Activated CD8-positive, alpha-beta memory T cell treated with anti-CD3 and anti-CD28 coated beads, Interleukin-2, amount 10 ng/mL, durations not matched to agents 7 days and 5 days (primary cell): Measurements from ENCODE around the gene AAR2. TPM values are rescaled to one million over a fixed set of nuclear protein-coding genes. Genes with fewer than 3 reads are reported as not detected.

ENCODE experiments used
- ATAC-seq: fragments of 150-1000 bp; cut with Tn5 transposase; one replicate; pipeline ENCODE4 v1.10.0; 2021; ENCODE audit warnings: moderate library complexity
- CTCF ChIA-PET: fragments of 350-600 bp; sonication (Branson Sonifier 250); formaldehyde crosslinking; loops from one replicate; lab custom pipeline; 2021; ENCODE audit warnings: antibody characterized with exemption; lab: Charles Lee
- DNase-seq: peaks from one replicate; pipeline ENCODE4 v3.0.0-alpha.2; 2020
- H3K27ac Mint-ChIP-seq: one replicate; pipeline ENCODE4 v1.8.0; 2021; ENCODE audit warnings: mild to moderate bottlenecking, mixed read lengths
- H3K27me3 Mint-ChIP-seq: one replicate; pipeline ENCODE4 v1.8.0; 2021; ENCODE audit warnings: mixed read lengths
- H3K36me3 Mint-ChIP-seq: one replicate; pipeline ENCODE4 v1.8.0; 2021; ENCODE audit warnings: mild to moderate bottlenecking, mixed read lengths
- H3K4me1 Mint-ChIP-seq: one replicate; pipeline ENCODE4 v1.8.0; 2021; ENCODE audit warnings: mixed read lengths
- H3K4me3 Mint-ChIP-seq: one replicate; pipeline ENCODE4 v1.8.0; 2021; ENCODE audit warnings: mild to moderate bottlenecking, moderate library complexity, mixed read lengths
- H3K9me3 Mint-ChIP-seq: one replicate; pipeline ENCODE4 v1.8.0; 2022; ENCODE audit warnings: low read depth, mixed read lengths
- total RNA-seq, 2 experiments: library from RNA; stranded (reverse); gene quantifications; one replicate each; pipeline ENCODE4 v1.2.3, GENCODE V29; 2021

The AAR2 gene
- total RNA-seq, 2 experiments from 2014 or later: 18.9 to 23.9 TPM

- Mint-ChIP-seq H3K4me1 (peaks cover 9% of the 10 kb centered on the region), H3K27ac (no peak overlapping the region), H3K4me3 (no peak overlapping the region), H3K9me3 (no peaks in the 10 kb centered on the region), H3K27me3 (peaks cover 11% of the 10 kb centered on the region), H3K36me3 (no peaks in the 10 kb centered on the region)
- DNase-seq: no peak
- CTCF ChIA-PET: no interaction called here
- peak; percentile 20 for ATAC-seq
Measured at GRCh38 chr20:36230019-36230418, 6.3 kb upstream of the AAR2 start.

- Mint-ChIP-seq H3K27ac (no peak overlapping the region), H3K36me3 (no peaks in the 10 kb centered on the region), H3K4me3 (no peak overlapping the region), H3K27me3 (peaks cover 7% of the 10 kb centered on the region), H3K4me1 (peaks cover 15% of the 10 kb centered on the region), H3K9me3 (no peaks in the 10 kb centered on the region)
- DNase-seq: no peak
- CTCF ChIA-PET: interaction anchor here (0.9 kb wide), 1 partner anchor 238 kb away, joined by 3 read pairs; no protein-coding TSS in a partner anchor
- ATAC-seq: no peak
Measured at GRCh38 chr20:36231331-36231730, 4.9 kb upstream of the AAR2 start.

GRCh38 chr20:36234771-36235320 is 1.4 kb upstream of the AAR2 start:
- Mint-ChIP-seq H3K27me3 (no peaks in the 10 kb centered on the region), H3K27ac (no peak overlapping the region), H3K4me1 (peaks cover 32% of the 10 kb centered on the region), H3K9me3 (no peaks in the 10 kb centered on the region), H3K36me3 (peaks cover 3% of the 10 kb centered on the region), H3K4me3 (no peak overlapping the region)
- no peak for DNase-seq
- CTCF ChIA-PET: interaction anchor here (0.7 to 1.0 kb wide), 2 partner anchors 32 to 35 kb away, joined by 3 read pairs; no protein-coding TSS in a partner anchor
- no peak for ATAC-seq

GRCh38 chr20:36236786-36237121 is 476 bp downstream of the AAR2 start:
- DNase-seq (no peak), ATAC-seq (no peak)
- Mint-ChIP-seq H3K9me3 (no peaks in the 10 kb centered on the region), H3K27me3 (no peaks in the 10 kb centered on the region), H3K4me1 (peaks cover 26% of the 10 kb centered on the region), H3K36me3 (peaks cover 6% of the 10 kb centered on the region), H3K4me3 (peak overlapping the region; percentile 72), H3K27ac (peak overlapping the region; percentile 90)
- CTCF ChIA-PET: interaction anchor here (1.1 to 2.1 kb wide), 5 partner anchors 8 to 282 kb away, joined by 3 to 15 read pairs (median 3); partner anchors contain the start of gene SCAND1

- DNase-seq: no peak
- Mint-ChIP-seq H3K4me1 (peaks cover 26% of the 10 kb centered on the region), H3K27ac (peak overlapping the region; percentile 90), H3K27me3 (no peaks in the 10 kb centered on the region), H3K4me3 (peak overlapping the region; percentile 72), H3K36me3 (peaks cover 6% of the 10 kb centered on the region), H3K9me3 (no peaks in the 10 kb centered on the region)
- CTCF ChIA-PET: interaction anchor here (0.9 to 2.1 kb wide), 7 partner anchors 9 to 245 kb away, joined by 3 to 15 read pairs (median 3); no protein-coding TSS in a partner anchor
- ATAC-seq: no peak
Measured at GRCh38 chr20:36237477-36237876, 1.2 kb downstream of the AAR2 start.

- H3K9me3 Mint-ChIP-seq: no peaks in the 10 kb centered on the region
- peaks cover 6% of the 10 kb centered on the region for H3K36me3 Mint-ChIP-seq
- peaks cover 26% of the 10 kb centered on the region for H3K4me1 Mint-ChIP-seq
- no peak overlapping the region for H3K4me3 Mint-ChIP-seq
- no peak overlapping the region for H3K27ac Mint-ChIP-seq
- DNase-seq (no peak), ATAC-seq (no peak)
- CTCF ChIA-PET: interaction anchor here (0.9 to 1.6 kb wide), 3 partner anchors 8 to 201 kb away, joined by 3 read pairs; no protein-coding TSS in a partner anchor
- no peaks in the 10 kb centered on the region for H3K27me3 Mint-ChIP-seq
Measured at GRCh38 chr20:36238153-36238552, 1.9 kb downstream of the AAR2 start.

- H3K36me3 Mint-ChIP-seq: peaks cover 8% of the 10 kb centered on the region
- no peaks in the 10 kb centered on the region for H3K9me3 Mint-ChIP-seq
- no peak for DNase-seq
- no peaks in the 10 kb centered on the region for H3K27me3 Mint-ChIP-seq
- H3K27ac Mint-ChIP-seq: no peak overlapping the region
- ATAC-seq: no peak
- H3K4me1 Mint-ChIP-seq: peaks cover 26% of the 10 kb centered on the region
- no peak overlapping the region for H3K4me3 Mint-ChIP-seq
- CTCF ChIA-PET: interaction anchor here (1.6 kb wide), 1 partner anchor 161 kb away, joined by 3 read pairs; no protein-coding TSS in a partner anchor
Measured at GRCh38 chr20:36238760-36239159, 2.5 kb downstream of the AAR2 start.

- H3K27me3 Mint-ChIP-seq: no peaks in the 10 kb centered on the region
- H3K36me3 Mint-ChIP-seq: peaks cover 14% of the 10 kb centered on the region
- DNase-seq (no peak), ATAC-seq (no peak)
- no peaks in the 10 kb centered on the region for H3K9me3 Mint-ChIP-seq
- no peak overlapping the region for H3K27ac Mint-ChIP-seq
- CTCF ChIA-PET: no interaction called here
- H3K4me3 Mint-ChIP-seq: no peak overlapping the region
- peaks cover 26% of the 10 kb centered on the region for H3K4me1 Mint-ChIP-seq
Measured at GRCh38 chr20:36240076-36240475, 3.8 kb downstream of the AAR2 start.

- H3K4me3 Mint-ChIP-seq: no peak overlapping the region
- DNase-seq: no peak
- H3K9me3 Mint-ChIP-seq: no peaks in the 10 kb centered on the region
- peaks cover 21% of the 10 kb centered on the region for H3K4me1 Mint-ChIP-seq
- no peak for ATAC-seq
- peaks cover 19% of the 10 kb centered on the region for H3K36me3 Mint-ChIP-seq
- no peak overlapping the region for H3K27ac Mint-ChIP-seq
- H3K27me3 Mint-ChIP-seq: no peaks in the 10 kb centered on the region
- CTCF ChIA-PET: interaction anchor here (0.6 to 1.3 kb wide), 5 partner anchors 101 to 958 kb away, joined by 3 to 4 read pairs (median 4); no protein-coding TSS in a partner anchor
Measured at GRCh38 chr20:36241678-36242077, 5.4 kb downstream of the AAR2 start.

GRCh38 chr20:36243726-36244125 is 7.4 kb downstream of the AAR2 start:
- CTCF ChIA-PET: interaction anchor here (1.1 to 1.6 kb wide), 2 partner anchors 44 to 155 kb away, joined by 3 to 4 read pairs; no protein-coding TSS in a partner anchor
- Mint-ChIP-seq H3K36me3 (peaks cover 28% of the 10 kb centered on the region), H3K4me1 (peaks cover 8% of the 10 kb centered on the region), H3K27ac (no peak overlapping the region), H3K27me3 (no peaks in the 10 kb centered on the region), H3K9me3 (no peaks in the 10 kb centered on the region), H3K4me3 (no peak overlapping the region)
- DNase-seq (no peak), ATAC-seq (no peak)

GRCh38 chr20:36246401-36246800 is 10.1 kb downstream of the AAR2 start:
- ATAC-seq: no peak
- DNase-seq: no peak
- H3K4me1 Mint-ChIP-seq: peaks cover 8% of the 10 kb centered on the region
- H3K9me3 Mint-ChIP-seq: no peaks in the 10 kb centered on the region
- H3K4me3 Mint-ChIP-seq: no peak overlapping the region
- no peaks in the 10 kb centered on the region for H3K27me3 Mint-ChIP-seq
- CTCF ChIA-PET: interaction anchor here (1.0 kb wide), 1 partner anchor 9 kb away, joined by 3 read pairs; no protein-coding TSS in a partner anchor
- no peak overlapping the region for H3K27ac Mint-ChIP-seq
- peaks cover 32% of the 10 kb centered on the region for H3K36me3 Mint-ChIP-seq

GRCh38 chr20:36248836-36249235 is 12.6 kb downstream of the AAR2 start:
- H3K27ac Mint-ChIP-seq: no peak overlapping the region
- peaks cover 32% of the 10 kb centered on the region for H3K36me3 Mint-ChIP-seq
- H3K4me3 Mint-ChIP-seq: no peak overlapping the region
- DNase-seq (no peak), ATAC-seq (no peak)
- peaks cover 8% of the 10 kb centered on the region for H3K4me1 Mint-ChIP-seq
- H3K27me3 Mint-ChIP-seq: no peaks in the 10 kb centered on the region
- H3K9me3 Mint-ChIP-seq: no peaks in the 10 kb centered on the region
- CTCF ChIA-PET: interaction anchor here (0.7 kb wide), 1 partner anchor 191 kb away, joined by 3 read pairs; no protein-coding TSS in a partner anchor

- ATAC-seq: no peak
Measured at GRCh38 chr20:36249450-36249849, 13.2 kb downstream of the AAR2 start.

GRCh38 chr20:36251426-36251825 is 15.1 kb downstream of the AAR2 start:
- H3K27ac Mint-ChIP-seq: no peak overlapping the region
- no peaks in the 10 kb centered on the region for H3K27me3 Mint-ChIP-seq
- H3K9me3 Mint-ChIP-seq: no peaks in the 10 kb centered on the region
- CTCF ChIA-PET: interaction anchor here (1.2 kb wide), 1 partner anchor 49 kb away, joined by 3 read pairs; no protein-coding TSS in a partner anchor
- peaks cover 24% of the 10 kb centered on the region for H3K36me3 Mint-ChIP-seq
- ATAC-seq (no peak), DNase-seq (no peak)
- H3K4me1 Mint-ChIP-seq: peaks cover 8% of the 10 kb centered on the region
- no peak overlapping the region for H3K4me3 Mint-ChIP-seq

More at GRCh38 chr20:36249450-36249849, 13.2 kb downstream of the AAR2 start:
- H3K27ac Mint-ChIP-seq: no peak overlapping the region
- DNase-seq: no peak
- peaks cover 32% of the 10 kb centered on the region for H3K36me3 Mint-ChIP-seq
- CTCF ChIA-PET: interaction anchor here (0.7 to 1.0 kb wide), 2 partner anchors 47 to 190 kb away, joined by 3 to 5 read pairs; no protein-coding TSS in a partner anchor
- no peak overlapping the region for H3K4me3 Mint-ChIP-seq
- no peaks in the 10 kb centered on the region for H3K27me3 Mint-ChIP-seq
- peaks cover 8% of the 10 kb centered on the region for H3K4me1 Mint-ChIP-seq
- H3K9me3 Mint-ChIP-seq: no peaks in the 10 kb centered on the region
